Measurements from ENCODE around the gene WASHC1. TPM values are rescaled to one million over a fixed set of nuclear protein-coding genes. Genes with fewer than 3 reads are reported as not detected.

The WASHC1 gene
- 3.4 and 4.2 TPM in 2 replicates for total RNA-seq

GRCh38 chr9:29356-29755 is at the start of gene WASHC1:
WASHC1 (minus strand) TSS chr9:29456; CDS start chr9:24999, 4,457 bp downstream.

Other genes with a start within 250 kb of the WASHC1 start
- 0.34 TPM in 1 of 2 replicates, not detected in the other for gene FOXD4, start 89.0 kb upstream of the WASHC1 start, total RNA-seq
- gene ZNG1A, start 149.6 kb upstream of the WASHC1 start, total RNA-seq, result 17.0 and 17.8 TPM in 2 replicates
- gene DOCK8, start 185.4 kb upstream of the WASHC1 start, total RNA-seq, result under 0.01 TPM in 1 of 2 replicates, not detected in the other